PC-3 (cell line): ENCODE data around the gene PARP3. TPM values are rescaled to one million over a fixed set of nuclear protein-coding genes. Genes with fewer than 3 reads are reported as not detected.

Experiments used
- ATAC-seq: fragments of 200-7000 bp; cut with Tn5 transposase; 2 replicates; pipeline ENCODE4 v1.9.1; 2020; ENCODE audit warnings: mild to moderate bottlenecking, moderate library complexity
- BruUV-seq: library from RNA; stranded (reverse); fragments of 400-500 nt; replicated peaks from 2 replicates; lab custom pipeline; 2021; lab: Mats Ljungman, UMichigan
- CTCF ChIA-PET: fragments of 300-600 bp; sonication (Branson Sonifier 250); formaldehyde crosslinking; loops from one replicate; lab custom pipeline; 2022; ENCODE audit warnings: antibody characterized with exemption; lab: Charles Lee
- POLR2A ChIA-PET: fragments of 300-600 bp; sonication (Branson Sonifier 250); formaldehyde crosslinking; loops from one replicate; lab custom pipeline; 2022; ENCODE audit warnings: antibody characterized with exemption; ENCODE audit not compliant: unreplicated experiment; lab: Charles Lee
- DNase-seq: peaks from one replicate; pipeline ENCODE4 v3.0.0-alpha.2; 2015
- H2AFZ ChIP-seq: fragments of 300-600 bp; sonication (generic); 2 replicates; pipeline ENCODE4 v1.6.0; 2016; ENCODE audit warnings: antibody characterized with exemption, low read length
- H3F3A ChIP-seq: fragments of 300-600 bp; sonication (generic); one replicate; pipeline ENCODE4 v1.6.0; 2017; ENCODE audit warnings: antibody characterized with exemption, low read length, control low read depth, mild to moderate bottlenecking; ENCODE audit not compliant: unreplicated experiment
- H3K27ac ChIP-seq: fragments of 300-600 bp; sonication (generic); 2 replicates; pipeline ENCODE4 v1.5.1; 2016; ENCODE audit warnings: mild to moderate bottlenecking, low read length
- H3K27me3 ChIP-seq: fragments of 300-600 bp; sonication (generic); 2 replicates; pipeline ENCODE4 v1.6.1; 2016; ENCODE audit warnings: low read length, mixed read lengths
- H3K36me3 ChIP-seq: fragments of 300-600 bp; sonication (generic); 2 replicates; pipeline ENCODE4 v1.6.1; 2016; ENCODE audit warnings: low read depth, mixed run types, low read length, mixed read lengths
- H3K4me1 ChIP-seq: fragments of 300-600 bp; sonication (generic); 2 replicates; pipeline ENCODE4 v1.5.1; 2016; ENCODE audit warnings: low read length; ENCODE audit not compliant: insufficient read depth
- H3K4me2 ChIP-seq: fragments of 300-600 bp; sonication (generic); 2 replicates; pipeline ENCODE4 v1.6.0; 2016; ENCODE audit warnings: low read length
- H3K4me3 ChIP-seq: fragments of 300-600 bp; sonication (generic); 2 replicates; pipeline ENCODE4 v1.5.1; 2016; ENCODE audit warnings: mild to moderate bottlenecking, low read length, mixed read lengths
- H3K79me2 ChIP-seq: fragments of 300-600 bp; sonication (generic); 2 replicates; pipeline ENCODE4 v1.6.1; 2017; ENCODE audit warnings: low read length, mixed read lengths
- H3K9ac ChIP-seq: fragments of 300-600 bp; sonication (generic); 2 replicates; pipeline ENCODE4 v1.6.0; 2016; ENCODE audit warnings: mild to moderate bottlenecking, low read length
- H3K9me2 ChIP-seq: fragments of 300-600 bp; sonication (generic); replicated peaks from 2 replicates; pipeline ENCODE4 v1.6.1; 2016; ENCODE audit warnings: mixed run types, low read length, mixed read lengths
- H3K9me3 ChIP-seq: fragments of 300-600 bp; sonication (generic); 2 replicates; pipeline ENCODE4 v1.6.1; 2016; ENCODE audit warnings: low read length, mixed read lengths
- H4K20me1 ChIP-seq: fragments of 300-600 bp; sonication (generic); 2 replicates; pipeline ENCODE4 v1.6.1; 2016; ENCODE audit warnings: low read length, mixed read lengths
- EZH2 ChIP-seq: fragments of 300-600 bp; sonication (generic); IDR thresholded peaks from one replicate; pipeline ENCODE4 v1.6.1; 2017; ENCODE audit warnings: antibody characterized with exemption, mild to moderate bottlenecking, low read length; ENCODE audit not compliant: unreplicated experiment
- EZH2phosphoT487 ChIP-seq: fragments of 300-600 bp; sonication (generic); IDR thresholded peaks from 2 replicates; pipeline ENCODE4 v1.6.1; 2018; ENCODE audit warnings: mild to moderate bottlenecking, antibody characterized with exemption, low read length, borderline replicate concordance
- intact Hi-C: fragments of 100-400 bp; cut with micrococcal nuclease; formaldehyde crosslinking; loops from 2 replicates; pipeline ENCODE4 v1.9.0; 2023
- total RNA-seq: library from RNA; depleted of rRNA; stranded (reverse); fragments of >200 nt; gene quantifications from 2 replicates; pipeline ENCODE4 v1.2.3, GENCODE V29; 2014
- TF ChIP-seq, protein P1 (sequence below): fragments of 300-600 bp; sonication (generic); conservative IDR thresholded peaks from 2 replicates; pipeline ENCODE4 v1.5.1; 2017; ENCODE audit warnings: antibody characterized with exemption, low read depth, mild to moderate bottlenecking, low read length

The PARP3 gene
- total RNA-seq, 1 experiment from 2014 or later = 19.3 TPM

GRCh38 chr3:51944451-51945021, 2.4 kb downstream of the PARP3 start:
- intact Hi-C loops = loop anchor here (5.0 kb wide), 1 partner anchor 272 kb away; the partner anchor contains the start of gene TEX264
- no TSS peak for BruUV-seq

DNA sequence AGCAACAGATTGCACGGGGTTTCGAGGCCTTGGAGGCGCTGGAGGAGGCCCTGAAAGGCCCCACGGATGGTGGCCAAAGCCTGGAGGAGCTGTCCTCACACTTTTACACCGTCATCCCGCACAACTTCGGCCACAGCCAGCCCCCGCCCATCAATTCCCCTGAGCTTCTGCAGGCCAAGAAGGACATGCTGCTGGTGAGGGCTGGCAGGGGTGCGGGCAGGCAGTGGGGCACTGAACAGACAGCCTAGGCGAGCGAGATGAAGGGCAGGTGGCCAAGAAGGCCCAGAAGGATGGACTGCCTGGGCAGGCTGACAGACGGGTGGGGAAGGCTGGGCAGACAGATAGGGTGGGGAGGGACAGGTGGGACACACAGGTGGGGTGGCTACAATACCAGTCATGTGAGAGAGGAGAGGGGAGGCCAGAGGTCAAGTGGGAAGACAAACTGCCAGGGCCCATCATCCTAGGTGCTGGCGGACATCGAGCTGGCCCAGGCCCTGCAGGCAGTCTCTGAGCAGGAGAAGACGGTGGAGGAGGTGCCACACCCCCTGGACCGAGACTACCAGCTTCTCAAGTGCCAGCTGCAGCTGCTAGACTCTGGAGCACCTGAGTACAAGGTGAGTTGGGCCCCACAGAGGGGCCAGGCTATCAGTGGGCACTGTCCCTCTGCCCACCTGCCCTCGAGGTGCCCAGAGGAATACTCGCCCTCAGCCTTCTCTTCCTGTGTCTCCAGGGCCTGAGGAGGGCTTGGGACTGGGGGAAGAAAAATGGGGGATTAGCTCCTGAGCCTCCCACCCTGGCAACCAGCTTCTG, 3.1 kb downstream of the PARP3 start:
- TF ChIP-seq, protein P1, sequence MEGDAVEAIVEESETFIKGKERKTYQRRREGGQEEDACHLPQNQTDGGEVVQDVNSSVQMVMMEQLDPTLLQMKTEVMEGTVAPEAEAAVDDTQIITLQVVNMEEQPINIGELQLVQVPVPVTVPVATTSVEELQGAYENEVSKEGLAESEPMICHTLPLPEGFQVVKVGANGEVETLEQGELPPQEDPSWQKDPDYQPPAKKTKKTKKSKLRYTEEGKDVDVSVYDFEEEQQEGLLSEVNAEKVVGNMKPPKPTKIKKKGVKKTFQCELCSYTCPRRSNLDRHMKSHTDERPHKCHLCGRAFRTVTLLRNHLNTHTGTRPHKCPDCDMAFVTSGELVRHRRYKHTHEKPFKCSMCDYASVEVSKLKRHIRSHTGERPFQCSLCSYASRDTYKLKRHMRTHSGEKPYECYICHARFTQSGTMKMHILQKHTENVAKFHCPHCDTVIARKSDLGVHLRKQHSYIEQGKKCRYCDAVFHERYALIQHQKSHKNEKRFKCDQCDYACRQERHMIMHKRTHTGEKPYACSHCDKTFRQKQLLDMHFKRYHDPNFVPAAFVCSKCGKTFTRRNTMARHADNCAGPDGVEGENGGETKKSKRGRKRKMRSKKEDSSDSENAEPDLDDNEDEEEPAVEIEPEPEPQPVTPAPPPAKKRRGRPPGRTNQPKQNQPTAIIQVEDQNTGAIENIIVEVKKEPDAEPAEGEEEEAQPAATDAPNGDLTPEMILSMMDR = no peak
- no peak for TF ChIP-seq EZH2
- no peak for TF ChIP-seq EZH2phosphoT487
- intact Hi-C loops = no loop called here
- ATAC-seq (no peak), DNase-seq (no peak)
- Histone ChIP-seq H3K27me3 (no peaks in the 10 kb centered on the region), H3K9me2 (no peaks in the 10 kb centered on the region), H3K36me3 (no peaks in the 10 kb centered on the region), H4K20me1 (peaks cover 8% of the 10 kb centered on the region; the same call in 1 of the 2 replicates), H3F3A (no peaks in the 10 kb centered on the region), H3K79me2 (peaks cover 14% of the 10 kb centered on the region), H3K4me2 (no peak overlapping the region), H3K4me1 (peaks cover 19% of the 10 kb centered on the region), H3K9me3 (no peaks in the 10 kb centered on the region), H2AFZ (no peak overlapping the region), H3K4me3 (no peak overlapping the region), H3K9ac (no peak overlapping the region), H3K27ac (no peak overlapping the region)
- BruUV-seq = no TSS peak
- CTCF ChIA-PET = interaction anchor here (0.5 kb wide), 1 partner anchor 24 kb away, joined by 4 read pairs; no protein-coding TSS in a partner anchor
- POLR2A ChIA-PET = no interaction called here

More at GRCh38 chr3:51944451-51945021, 2.4 kb downstream of the PARP3 start:
- ATAC-seq (no peak), DNase-seq (no peak)
- Histone ChIP-seq H3K9me3 (no peaks in the 10 kb centered on the region), H3K4me1 (peaks cover 26% of the 10 kb centered on the region), H3K9me2 (no peaks in the 10 kb centered on the region), H3K79me2 (peaks cover 21% of the 10 kb centered on the region), H3K9ac (no peak overlapping the region), H3F3A (no peaks in the 10 kb centered on the region), H3K27me3 (no peaks in the 10 kb centered on the region), H3K4me2 (no peak overlapping the region), H2AFZ (no peak overlapping the region), H3K36me3 (peaks cover 3% of the 10 kb centered on the region; the same call in 1 of the 2 replicates), H3K27ac (no peak overlapping the region), H3K4me3 (no peak overlapping the region), H4K20me1 (peaks cover 15% of the 10 kb centered on the region; the same call in 1 of the 2 replicates)
- ChIA-PET CTCF (no interaction called here), POLR2A (no interaction called here)
- TF ChIP-seq, protein P1 = no peak
- no peak for TF ChIP-seq EZH2
- TF ChIP-seq EZH2phosphoT487 = no peak
